HEK293 (cell line): ENCODE data around the gene FAM168B.

ENCODE experiments used
- CTCF ChIA-PET: fragments of 350-600 bp; formaldehyde crosslinking; extraction: SDS; loops from one replicate; lab custom pipeline; 2021; ENCODE audit warnings: antibody characterized with exemption; lab: Yijun Ruan, JAX
- POLR2A ChIA-PET: fragments of 300-600 bp; formaldehyde crosslinking; extraction: SDS; loops from one replicate; lab custom pipeline; 2020; ENCODE audit warnings: antibody characterized with exemption, inconsistent platforms; lab: Yijun Ruan, JAX
- H3K27ac ChIP-seq: fragments of 200-500 bp; sonication (Bioruptor generic); 2 replicates; pipeline ENCODE4 v1.5.1; 2014; ENCODE audit warnings: low read depth, low read length, control low read depth, inconsistent platforms; ENCODE audit errors: extremely low read depth
- H3K36me3 ChIP-seq, 2 experiments: fragments of 200-500 bp in 1 of 2; sonication (Bioruptor generic) in 1 of 2; 1 replicate in 1 of 2; 2 replicates in 1 of 2; pipeline ENCODE4 v1.5.1; 2014 to 2017; ENCODE audit warnings: inconsistent platforms in 2 of 2, low read length in 2 of 2; ENCODE audit not compliant: control insufficient read depth in 2 of 2, insufficient read depth in 1 of 2
- H3K4me1 ChIP-seq: fragments of 200-500 bp; sonication (Bioruptor generic); 2 replicates; pipeline ENCODE4 v1.5.1; 2014; ENCODE audit warnings: mild to moderate bottlenecking, low read length, inconsistent platforms; ENCODE audit not compliant: control insufficient read depth, insufficient read depth
- H3K4me3 ChIP-seq: 2 replicates; pipeline ENCODE4 v1.5.1; 2011; ENCODE audit warnings: low read depth, mild to moderate bottlenecking, control low read depth, low read length, moderate library complexity
- H3K9me3 ChIP-seq: fragments of 200-500 bp; sonication (Bioruptor generic); 2 replicates; pipeline ENCODE4 v1.5.1; 2014; ENCODE audit warnings: low read depth, low read length, inconsistent platforms; ENCODE audit not compliant: control insufficient read depth, insufficient read depth
- CTCF ChIP-seq: fragments of 450-650 bp; formaldehyde crosslinking; IDR thresholded peaks from 2 replicates; pipeline ENCODE4 v1.5.1; 2016; ENCODE audit warnings: missing biosample characterization, missing genetic modification characterization
- ZBTB10 ChIP-seq: fragments of 450-650 bp; formaldehyde crosslinking; IDR thresholded peaks from 2 replicates; pipeline ENCODE4 v1.5.1; 2016; ENCODE audit warnings: missing biosample characterization, missing genetic modification characterization
- ZFP41 ChIP-seq: fragments of 450-650 bp; formaldehyde crosslinking; IDR thresholded peaks from 2 replicates; pipeline ENCODE4 v1.5.1; 2016; ENCODE audit warnings: missing biosample characterization, missing genetic modification characterization, borderline replicate concordance
- ZNF112 ChIP-seq: fragments of 450-650 bp; formaldehyde crosslinking; IDR thresholded peaks from 2 replicates; pipeline ENCODE4 v1.5.0; 2017; ENCODE audit warnings: missing biosample characterization, missing genetic modification characterization
- ZNF202 ChIP-seq: fragments of 450-650 bp; formaldehyde crosslinking; IDR thresholded peaks from 2 replicates; pipeline ENCODE4 v1.5.1; 2016; ENCODE audit warnings: missing biosample characterization, missing genetic modification characterization, borderline replicate concordance
- ZNF266 ChIP-seq: fragments of 450-650 bp; formaldehyde crosslinking; IDR thresholded peaks from 2 replicates; pipeline ENCODE4 v1.5.1; 2016; ENCODE audit warnings: missing biosample characterization, missing genetic modification characterization, low read depth
- ZNF302 ChIP-seq: fragments of 450-650 bp; formaldehyde crosslinking; IDR thresholded peaks from 2 replicates; pipeline ENCODE4 v1.5.1; 2016; ENCODE audit warnings: missing biosample characterization, missing genetic modification characterization, low read depth
- ZNF354C ChIP-seq: fragments of 450-650 bp; formaldehyde crosslinking; IDR thresholded peaks from 2 replicates; pipeline ENCODE4 v1.5.1; 2016; ENCODE audit warnings: missing biosample characterization, missing genetic modification characterization, low read depth, borderline replicate concordance
- ZNF416 ChIP-seq: fragments of 450-650 bp; formaldehyde crosslinking; IDR thresholded peaks from 2 replicates; pipeline ENCODE4 v1.5.1; 2016; ENCODE audit warnings: missing biosample characterization, missing genetic modification characterization
- ZNF555 ChIP-seq: fragments of 450-650 bp; formaldehyde crosslinking; conservative IDR thresholded peaks from 2 replicates; pipeline ENCODE4 v1.5.1; 2017; ENCODE audit warnings: missing biosample characterization, mild to moderate bottlenecking, missing genetic modification characterization, inconsistent platforms
- ZNF580 ChIP-seq: fragments of 450-650 bp; formaldehyde crosslinking; IDR thresholded peaks from 2 replicates; pipeline ENCODE4 v1.5.1; 2016; ENCODE audit warnings: missing biosample characterization, missing genetic modification characterization
- ZNF624 ChIP-seq: fragments of 450-650 bp; formaldehyde crosslinking; IDR thresholded peaks from 2 replicates; pipeline ENCODE4 v1.5.1; 2017; ENCODE audit warnings: missing biosample characterization, missing genetic modification characterization
- ZNF645 ChIP-seq: fragments of 450-650 bp; formaldehyde crosslinking; IDR thresholded peaks from 2 replicates; pipeline ENCODE4; 2016; ENCODE audit warnings: missing biosample characterization, missing genetic modification characterization
- ZNF677 ChIP-seq: fragments of 450-650 bp; IDR thresholded peaks from 2 replicates; pipeline ENCODE4 v1.5.0; 2018; ENCODE audit warnings: missing biosample characterization, mild to moderate bottlenecking, missing genetic modification characterization, moderate library complexity
- ZNF776 ChIP-seq: fragments of 450-650 bp; formaldehyde crosslinking; IDR thresholded peaks from 2 replicates; pipeline ENCODE4 v1.5.0; 2017; ENCODE audit warnings: missing biosample characterization, missing genetic modification characterization, borderline replicate concordance
- ZNF792 ChIP-seq: fragments of 450-650 bp; formaldehyde crosslinking; IDR thresholded peaks from 2 replicates; pipeline ENCODE4 v1.5.1; 2016; ENCODE audit warnings: missing biosample characterization, missing genetic modification characterization
- ZSCAN4 ChIP-seq: fragments of 450-650 bp; formaldehyde crosslinking; IDR thresholded peaks from 2 replicates; pipeline ENCODE4 v1.5.1; 2017; ENCODE audit warnings: missing biosample characterization, missing genetic modification characterization
- TF ChIP-seq, protein P1 (sequence below): fragments of 450-650 bp; formaldehyde crosslinking; IDR thresholded peaks from 2 replicates; pipeline ENCODE4 v1.5.1; 2016; ENCODE audit warnings: missing biosample characterization, missing genetic modification characterization

Gene FAM168B

DNA sequence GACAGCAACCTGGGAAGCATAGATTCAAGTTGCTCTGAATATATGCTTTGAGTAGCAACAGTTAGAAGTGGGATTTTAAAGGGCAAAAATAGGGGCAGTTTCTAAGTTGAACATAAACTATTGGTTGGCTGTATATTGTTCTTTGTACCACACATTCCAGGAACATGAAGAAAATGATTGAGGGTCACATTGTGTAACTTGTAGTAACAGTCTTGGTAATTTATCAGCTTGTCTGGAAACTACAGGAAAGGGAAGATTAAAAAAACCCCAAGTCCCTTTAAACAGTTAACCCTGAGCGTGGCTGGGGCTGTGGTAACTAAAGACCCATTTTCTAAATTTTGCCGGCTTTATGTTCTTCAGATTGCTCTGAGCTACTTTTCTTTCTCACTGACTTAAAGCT, 19.3 kb upstream of the FAM168B start:
- no peak overlapping the region for H3K27ac ChIP-seq
- CTCF ChIA-PET, result interaction anchor here (0.6 kb wide), 1 partner anchor 46 kb away, joined by 5 read pairs; no protein-coding TSS in a partner anchor
- no peak overlapping the region for H3K4me3 ChIP-seq
- H3K36me3 ChIP-seq, result peaks cover 3 to 15% of the 10 kb centered on the region in 2 experiments; a peak in 2 of 3 replicates
- TF ChIP-seq ZNF776 (tag by site-specific recombination) (no peak), CTCF (tag by site-specific recombination) (no peak), ZNF555 (no peak), ZNF202 (tag by site-specific recombination) (no peak), ZNF302 (tag by site-specific recombination) (no peak), ZNF266 (tag by site-specific recombination) (no peak), ZNF792 (tag by site-specific recombination) (no peak), ZBTB10 (tag by site-specific recombination) (no peak), ZSCAN4 (tag by site-specific recombination) (no peak), ZNF580 (tag by site-specific recombination) (no peak), ZNF624 (tag by site-specific recombination) (no peak), ZNF416 (tag by site-specific recombination) (no peak), ZFP41 (tag by site-specific recombination) (no peak), ZNF354C (tag by site-specific recombination) (no peak), ZNF677 (tag by site-specific recombination) (no peak), ZNF645 (no peak), ZNF112 (tag by site-specific recombination) (no peak)
- TF ChIP-seq, protein P1, sequence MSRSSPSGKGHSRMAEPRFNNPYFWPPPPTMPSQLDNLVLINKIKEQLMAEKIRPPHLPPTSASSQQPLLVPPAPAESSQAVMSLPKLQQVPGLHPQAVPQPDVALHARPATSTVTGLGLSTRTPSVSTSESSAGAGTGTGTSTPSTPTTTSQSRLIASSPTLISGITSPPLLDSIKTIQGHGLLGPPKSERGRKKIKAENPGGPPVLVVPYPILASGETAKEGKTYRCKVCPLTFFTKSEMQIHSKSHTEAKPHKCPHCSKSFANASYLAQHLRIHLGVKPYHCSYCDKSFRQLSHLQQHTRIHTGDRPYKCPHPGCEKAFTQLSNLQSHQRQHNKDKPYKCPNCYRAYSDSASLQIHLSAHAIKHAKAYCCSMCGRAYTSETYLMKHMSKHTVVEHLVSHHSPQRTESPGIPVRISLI (tag by site-specific recombination), result no peak
- TF ChIP-seq, all 188 proteins: peak for 0
- Histone ChIP-seq H3K9me3 (no peaks in the 10 kb centered on the region), H3K4me1 (peaks cover 4% of the 10 kb centered on the region)
- POLR2A ChIA-PET, result interaction anchor here (1.6 kb wide), 1 partner anchor 19 kb away, joined by 6 read pairs; the partner anchor contains the start of gene FAM168B
